ENCODE results near the gene RILP.

RILP gene

DNA sequence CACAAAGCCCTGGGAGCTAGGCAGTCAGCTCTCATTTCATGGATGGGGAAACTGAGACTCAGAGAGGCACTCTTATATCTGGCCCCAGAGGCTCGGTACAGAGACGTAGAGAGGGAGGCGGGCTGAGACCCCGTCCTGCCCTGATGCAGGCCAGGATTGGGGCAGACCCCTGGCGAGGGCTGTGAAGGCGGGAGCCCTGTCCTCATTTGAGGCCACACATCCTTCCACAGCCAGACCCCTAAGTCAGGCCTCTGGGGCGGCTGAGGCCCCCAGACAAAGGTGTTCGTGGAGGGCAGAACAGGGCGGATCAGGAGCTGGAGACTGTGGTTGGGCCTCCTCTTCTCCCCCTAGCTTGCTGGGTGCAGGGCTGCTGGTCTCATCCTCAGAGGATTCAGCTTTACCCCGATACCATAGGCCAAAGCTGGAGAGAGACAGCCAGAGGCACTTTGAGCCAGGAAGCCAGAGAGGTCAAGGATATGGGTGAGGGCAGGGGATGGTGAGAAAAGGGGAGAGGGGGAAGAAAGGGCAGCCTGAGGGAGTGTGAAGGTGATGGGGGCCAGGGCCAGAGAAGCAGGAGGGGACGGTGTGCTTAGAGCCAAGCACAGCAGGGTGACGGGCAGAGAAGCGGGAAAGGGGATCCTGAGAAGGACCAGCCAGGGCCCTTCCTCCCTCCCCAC, 3.3 kb downstream of the RILP start:
- H3K4me3 ChIP-seq (replicated peaks in 1 of 2; ENCODE audit: low read depth in 2 of 2, low read length in 2 of 2) = no peak overlapping the region
- TF ChIP-seq, protein P1, sequence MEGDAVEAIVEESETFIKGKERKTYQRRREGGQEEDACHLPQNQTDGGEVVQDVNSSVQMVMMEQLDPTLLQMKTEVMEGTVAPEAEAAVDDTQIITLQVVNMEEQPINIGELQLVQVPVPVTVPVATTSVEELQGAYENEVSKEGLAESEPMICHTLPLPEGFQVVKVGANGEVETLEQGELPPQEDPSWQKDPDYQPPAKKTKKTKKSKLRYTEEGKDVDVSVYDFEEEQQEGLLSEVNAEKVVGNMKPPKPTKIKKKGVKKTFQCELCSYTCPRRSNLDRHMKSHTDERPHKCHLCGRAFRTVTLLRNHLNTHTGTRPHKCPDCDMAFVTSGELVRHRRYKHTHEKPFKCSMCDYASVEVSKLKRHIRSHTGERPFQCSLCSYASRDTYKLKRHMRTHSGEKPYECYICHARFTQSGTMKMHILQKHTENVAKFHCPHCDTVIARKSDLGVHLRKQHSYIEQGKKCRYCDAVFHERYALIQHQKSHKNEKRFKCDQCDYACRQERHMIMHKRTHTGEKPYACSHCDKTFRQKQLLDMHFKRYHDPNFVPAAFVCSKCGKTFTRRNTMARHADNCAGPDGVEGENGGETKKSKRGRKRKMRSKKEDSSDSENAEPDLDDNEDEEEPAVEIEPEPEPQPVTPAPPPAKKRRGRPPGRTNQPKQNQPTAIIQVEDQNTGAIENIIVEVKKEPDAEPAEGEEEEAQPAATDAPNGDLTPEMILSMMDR (IDR thresholded peaks at IDR 0.05; ENCODE audit: low read depth, low read length) = no peak
- DNase-seq (ENCODE audit: low read depth in 2 of 2) = no peak

DNA sequence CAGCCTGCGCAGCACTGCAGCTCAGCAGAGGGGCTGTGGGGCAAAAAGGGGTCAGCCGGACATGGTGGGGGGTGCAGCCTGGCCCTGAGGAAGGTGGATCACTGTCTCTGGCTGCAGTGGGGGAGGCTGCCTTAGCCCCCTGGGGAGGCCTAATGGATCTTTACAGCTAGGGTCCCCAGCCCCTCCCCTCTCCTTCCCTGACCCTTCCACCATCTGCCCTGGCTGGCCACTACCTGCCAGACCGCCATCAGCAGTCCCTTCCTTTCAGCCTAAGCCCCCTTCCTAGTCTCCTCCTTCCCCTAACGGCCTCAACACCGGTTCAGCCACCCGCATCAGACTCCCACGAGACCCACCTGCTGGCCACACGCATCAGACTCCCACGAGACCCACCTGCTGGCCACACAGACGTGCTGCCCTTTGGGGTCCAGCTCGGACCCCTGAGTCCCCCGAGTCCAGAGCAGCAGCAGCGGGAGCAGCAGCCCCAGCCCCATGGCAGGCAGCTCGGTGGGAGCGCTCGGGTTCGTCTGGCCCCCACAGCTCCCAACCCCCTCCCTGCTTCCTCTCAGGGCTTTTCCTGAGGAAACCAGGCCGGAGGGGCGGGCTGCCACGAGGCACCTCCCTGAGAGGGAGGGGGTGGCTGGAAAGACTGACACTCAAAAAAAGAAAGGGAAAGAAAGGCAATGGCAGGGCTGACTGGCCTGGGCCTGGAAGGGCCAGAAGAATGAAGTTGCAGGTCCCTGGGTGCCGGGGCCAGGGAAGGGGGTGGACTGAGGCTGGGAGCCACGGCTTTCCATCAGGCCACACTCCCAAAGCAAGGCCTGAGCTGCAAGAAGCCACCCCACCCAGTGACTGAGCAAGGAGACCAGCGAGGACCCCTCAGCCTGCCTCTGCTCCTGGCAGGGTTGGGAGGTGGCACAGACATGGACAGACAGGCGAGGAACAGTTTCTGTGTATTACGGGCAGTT, 4.2 kb downstream of the RILP start, which contains the start of gene SCARF1:
Gene SCARF1, minus strand, starts transcription at position 526 of the 965 bp plus-strand sequence. Its CDS starts 35 bp downstream, at position 491.
- TF ChIP-seq, protein P1 (IDR thresholded peaks at IDR 0.05; ENCODE audit: low read depth, low read length) = no peak
- H3K4me3 ChIP-seq (replicated peaks in 1 of 2; ENCODE audit: low read depth in 2 of 2, low read length in 2 of 2) = no peak within 1 kb of the TSS
- DNase-seq (ENCODE audit: low read depth in 2 of 2) = no peak

DNA sequence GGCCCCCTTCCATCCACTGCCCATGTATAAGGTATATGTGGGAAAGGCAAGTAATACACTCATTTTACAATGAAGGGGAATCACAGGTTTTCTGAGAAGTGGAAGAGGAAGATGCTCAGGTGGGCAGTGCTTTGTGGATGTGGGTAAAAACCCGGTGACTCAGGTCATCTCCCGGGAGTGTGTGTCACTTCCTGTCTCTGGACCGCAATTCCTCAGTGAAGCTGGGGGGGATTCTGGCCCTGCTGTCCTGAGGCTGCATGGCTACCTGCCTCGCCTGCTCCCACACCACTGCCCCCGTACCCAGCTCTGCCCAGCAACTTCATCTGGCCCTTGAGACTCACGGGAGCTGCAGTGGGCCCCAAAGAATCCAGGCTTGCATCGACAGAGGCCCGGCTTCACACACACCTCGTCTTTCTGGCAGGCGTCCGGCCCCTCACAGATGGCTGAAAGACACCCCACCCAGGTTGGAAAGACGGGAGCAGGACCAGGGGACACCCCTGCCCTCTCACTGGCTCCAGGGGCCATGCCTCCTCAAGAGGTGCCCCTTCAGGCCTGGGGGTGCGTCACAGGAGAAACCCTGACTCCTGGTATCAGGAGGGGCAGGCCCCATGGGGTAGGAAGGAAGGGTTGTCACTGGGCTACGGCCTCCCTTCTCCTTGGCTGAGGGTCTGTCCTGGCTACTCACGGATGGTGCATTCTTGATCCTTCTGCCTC, 5.0 kb downstream of the RILP start:
- H3K4me3 ChIP-seq (replicated peaks in 1 of 2; ENCODE audit: low read depth in 2 of 2, low read length in 2 of 2) = no peak overlapping the region
- DNase-seq (ENCODE audit: low read depth in 2 of 2) = peak in 1 of 2 donors; percentile 67
- TF ChIP-seq, protein P1 (IDR thresholded peaks at IDR 0.05; ENCODE audit: low read depth, low read length) = no peak

DNA sequence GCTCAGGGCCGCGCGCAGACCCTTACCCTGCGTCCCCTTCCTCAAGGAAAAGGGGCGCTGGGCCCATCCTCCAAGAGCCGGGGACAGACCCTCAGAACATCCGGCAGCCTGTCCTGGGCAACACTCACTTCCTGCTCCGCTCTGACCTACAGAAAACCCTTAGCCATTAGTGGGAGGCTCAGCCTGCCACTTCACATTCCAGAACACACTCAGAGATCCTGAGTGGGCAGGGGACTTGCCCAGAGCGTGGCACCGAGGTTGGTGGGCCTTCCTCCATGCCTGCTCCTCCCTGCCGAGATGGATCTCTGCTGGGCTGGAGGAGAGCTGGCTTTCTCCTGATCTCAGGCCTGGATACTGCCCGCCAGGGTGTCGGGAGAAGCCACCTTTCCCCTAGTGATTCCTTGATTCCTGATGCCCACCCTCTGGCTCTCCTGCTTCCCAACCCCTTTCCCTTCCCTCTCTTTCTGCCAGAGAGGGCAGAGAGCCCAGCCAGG, 5.6 kb downstream of the RILP start:
- H3K4me3 ChIP-seq (replicated peaks in 1 of 2; ENCODE audit: low read depth in 2 of 2, low read length in 2 of 2) = no peak overlapping the region
- TF ChIP-seq, protein P1 (IDR thresholded peaks at IDR 0.05; ENCODE audit: low read depth, low read length) = no peak
- peak in 1 of 2 donors; percentile 18 for DNase-seq (ENCODE audit: low read depth in 2 of 2)

DNA sequence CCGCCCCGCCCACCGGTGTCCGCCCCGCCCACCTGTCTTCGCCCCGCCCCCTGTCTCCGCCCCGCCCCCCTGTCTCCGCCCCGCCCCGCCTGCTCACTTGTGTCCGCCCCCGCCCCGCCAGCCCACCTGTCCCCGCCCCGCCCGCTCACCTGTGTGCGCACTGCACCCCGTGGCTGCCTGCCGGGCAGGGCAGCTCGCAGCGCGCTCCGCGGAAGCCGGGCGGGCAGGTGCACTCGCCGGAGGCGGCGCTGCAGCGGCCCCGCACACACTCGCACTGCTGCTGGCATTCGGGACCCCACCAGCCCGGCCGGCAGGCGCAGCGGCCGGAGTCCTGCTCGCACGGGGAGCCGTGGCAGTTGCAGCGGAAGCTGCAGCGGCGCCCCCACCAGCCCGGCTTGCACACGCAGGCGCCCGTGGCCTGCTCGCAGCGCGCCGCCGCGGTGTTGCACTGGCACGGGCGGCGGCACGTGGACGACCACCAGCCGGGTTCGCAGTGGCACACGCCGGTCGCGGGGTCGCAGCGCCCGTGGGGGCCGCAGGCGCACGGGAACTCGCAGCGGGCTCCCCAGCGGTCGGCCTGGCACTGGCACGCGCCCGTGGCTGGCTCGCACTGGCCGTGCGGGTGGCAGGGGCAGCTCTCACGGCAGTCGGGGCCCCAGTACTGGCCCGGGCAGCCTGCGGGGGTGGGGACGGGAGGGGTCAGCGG, 6.2 kb downstream of the RILP start:
- TF ChIP-seq, protein P1 (IDR thresholded peaks at IDR 0.05; ENCODE audit: low read depth, low read length) = no peak
- no peak for DNase-seq (ENCODE audit: low read depth in 2 of 2)
- peak overlapping the region in 1 of 2 donors; percentile 34 for H3K4me3 ChIP-seq (replicated peaks in 1 of 2; ENCODE audit: low read depth in 2 of 2, low read length in 2 of 2)

DNA sequence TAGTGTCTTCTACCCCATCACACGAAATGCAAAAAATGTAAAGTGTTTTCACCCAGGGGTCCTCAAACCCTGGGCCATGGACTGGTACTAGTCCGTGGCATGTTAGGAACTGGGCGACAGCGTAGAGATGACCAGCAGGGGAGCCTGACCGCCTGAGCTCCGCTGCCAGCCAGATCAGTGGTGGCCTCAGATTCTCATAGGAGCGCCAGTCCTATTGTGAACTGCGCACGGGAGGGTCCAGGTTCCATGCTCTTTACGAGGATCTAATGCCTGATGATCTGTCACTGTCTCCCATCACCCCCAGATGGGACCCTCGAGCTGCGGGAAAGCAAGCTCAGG, 8.6 kb downstream of the RILP start:
- TF ChIP-seq, protein P1 (IDR thresholded peaks at IDR 0.05; ENCODE audit: low read depth, low read length) = no peak
- DNase-seq (ENCODE audit: low read depth in 2 of 2) = no peak
- H3K4me3 ChIP-seq (replicated peaks in 1 of 2; ENCODE audit: low read depth in 2 of 2, low read length in 2 of 2) = no peak overlapping the region

Measured in cardiac fibroblast (primary cell).